ENCODE results near the gene KREMEN2. TPM values are rescaled to one million over a fixed set of nuclear protein-coding genes. Genes with fewer than 3 reads are reported as not detected.

Gene KREMEN2
- total and polyA plus RNA-seq, 2 of the 13 experiments (the other 11 are each of a cell fraction or from before 2014, with no cell fraction given), result 0.48 to 1.2 TPM

DNA sequence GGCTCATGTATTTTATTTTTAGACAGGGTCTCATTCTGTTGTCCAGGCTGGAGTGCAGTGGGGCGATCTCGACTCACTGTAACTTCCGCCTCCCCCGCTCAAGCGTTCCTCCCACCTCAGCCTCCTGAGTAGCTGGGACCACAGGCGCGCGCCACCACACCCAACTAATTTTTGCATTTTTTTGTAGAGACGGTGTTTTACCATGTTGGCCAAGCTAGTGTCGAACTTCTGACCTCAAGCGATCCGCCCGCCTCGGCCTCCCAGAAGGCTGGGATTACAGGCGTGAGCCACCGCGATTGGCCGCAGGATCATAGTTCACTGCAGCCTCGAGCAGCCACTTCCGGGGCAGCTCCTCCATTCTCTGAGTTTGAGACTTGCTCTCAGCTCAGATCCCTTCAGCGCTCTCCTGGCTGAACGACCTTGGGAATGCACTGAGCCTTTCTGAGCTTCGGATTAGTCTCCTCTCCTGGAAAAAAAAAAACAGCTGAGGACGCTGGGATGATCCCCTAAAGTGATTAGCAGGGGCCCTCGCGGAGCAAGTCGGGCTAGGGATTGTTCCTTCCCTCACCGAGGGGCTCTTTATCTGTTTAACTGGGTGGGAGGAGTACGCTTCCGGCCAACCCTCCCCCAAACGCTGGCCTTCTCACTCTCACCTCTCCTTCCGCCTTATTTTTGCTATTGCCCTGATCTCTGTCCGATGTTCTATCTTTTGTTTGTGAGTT is 17.3 kb downstream of the KREMEN2 start (continued):
- TF ChIP-seq, protein P1, sequence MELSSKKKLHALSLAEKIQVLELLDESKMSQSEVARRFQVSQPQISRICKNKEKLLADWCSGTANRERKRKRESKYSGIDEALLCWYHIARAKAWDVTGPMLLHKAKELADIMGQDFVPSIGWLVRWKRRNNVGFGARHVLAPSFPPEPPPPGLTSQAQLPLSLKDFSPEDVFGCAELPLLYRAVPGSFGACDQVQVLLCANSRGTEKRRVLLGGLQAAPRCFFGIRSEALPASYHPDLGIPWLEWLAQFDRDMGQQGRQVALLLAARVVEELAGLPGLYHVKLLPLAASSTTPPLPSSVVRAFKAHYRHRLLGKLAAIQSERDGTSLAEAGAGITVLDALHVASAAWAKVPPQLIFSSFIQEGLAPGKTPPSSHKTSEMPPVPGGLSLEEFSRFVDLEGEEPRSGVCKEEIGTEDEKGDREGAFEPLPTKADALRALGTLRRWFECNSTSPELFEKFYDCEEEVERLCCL (CRISPR knock-in tag; IDR thresholded peaks at IDR 0.05; ENCODE audit: borderline replicate concordance), result no peak
- TF ChIP-seq ZNF790 (CRISPR knock-in tag; IDR thresholded peaks at IDR 0.05; ENCODE audit: borderline replicate concordance), result no peak
- TF ChIP-seq TCF12 (IDR thresholded peaks at IDR 0.05), result no peak
- no peak; the same call in 1 of the 2 replicates for TF ChIP-seq TCF12 (CRISPR knock-in tag; IDR thresholded peaks at IDR 0.05)
- TF ChIP-seq RAD21 (CRISPR knock-in tag; IDR thresholded peaks at IDR 0.05), result no peak
- no peak; the same call in 1 of the 2 replicates for TF ChIP-seq ZNF891 (CRISPR knock-in tag; IDR thresholded peaks at IDR 0.05)
- no peak for TF ChIP-seq PREB (CRISPR knock-in tag; IDR thresholded peaks at IDR 0.05)
- TF ChIP-seq FOXA3 (CRISPR knock-in tag; IDR thresholded peaks at IDR 0.05), result peak; percentile 9; the same call in 1 of the 2 replicates
- TF ChIP-seq AKAP8 (CRISPR knock-in tag; IDR thresholded peaks at IDR 0.05), result no peak; the same call in 1 of the 2 replicates
- TF ChIP-seq EHMT2 (IDR thresholded peaks at IDR 0.05; ENCODE audit: borderline replicate concordance, low read depth, low read length), result no peak
- TF ChIP-seq ZNF143 (CRISPR knock-in tag; IDR thresholded peaks at IDR 0.05), result no peak
- TF ChIP-seq KLF9 (CRISPR knock-in tag; IDR thresholded peaks at IDR 0.05; ENCODE audit: low read depth), result peak; percentile 28; the same call in 1 of the 2 replicates
- TF ChIP-seq, protein P2, sequence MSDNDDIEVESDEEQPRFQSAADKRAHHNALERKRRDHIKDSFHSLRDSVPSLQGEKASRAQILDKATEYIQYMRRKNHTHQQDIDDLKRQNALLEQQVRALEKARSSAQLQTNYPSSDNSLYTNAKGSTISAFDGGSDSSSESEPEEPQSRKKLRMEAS (IDR thresholded peaks at IDR 0.05), result peak; percentile 65
- TF ChIP-seq NFATC3 (CRISPR knock-in tag; IDR thresholded peaks at IDR 0.05), result no peak
- TF ChIP-seq FIP1L1 (IDR thresholded peaks at IDR 0.05; ENCODE audit: borderline replicate concordance, insufficient read depth, low read depth, low read length), result no peak
- TF ChIP-seq TOPORS (CRISPR knock-in tag; IDR thresholded peaks at IDR 0.05), result no peak
- no peak for TF ChIP-seq ZSCAN20 (CRISPR knock-in tag; IDR thresholded peaks at IDR 0.05; ENCODE audit: borderline replicate concordance)
- TF ChIP-seq SRSF9 (IDR thresholded peaks at IDR 0.05; ENCODE audit: borderline replicate concordance, insufficient read depth, low read depth, low read length, poor library complexity, severe bottlenecking), result no peak
- no peak for TF ChIP-seq ZNF335 (CRISPR knock-in tag; IDR thresholded peaks at IDR 0.05)
- no peak for TF ChIP-seq NFKB2 (CRISPR knock-in tag; IDR thresholded peaks at IDR 0.05; ENCODE audit: borderline replicate concordance)
- no peak for TF ChIP-seq MBNL3 (CRISPR knock-in tag; conservative IDR thresholded peaks at IDR 0.05)
- TF ChIP-seq ZSCAN12 (CRISPR knock-in tag; IDR thresholded peaks at IDR 0.05), result no peak
- no peak for TF ChIP-seq ZNF547 (CRISPR knock-in tag; IDR thresholded peaks at IDR 0.05)
- peak; percentile 51; the same call in 1 of the 2 replicates for TF ChIP-seq POGZ (CRISPR knock-in tag; IDR thresholded peaks at IDR 0.05)
- no peak for TF ChIP-seq ZNF703 (CRISPR knock-in tag; IDR thresholded peaks at IDR 0.05; ENCODE audit: borderline replicate concordance)
- TF ChIP-seq, protein P3, sequence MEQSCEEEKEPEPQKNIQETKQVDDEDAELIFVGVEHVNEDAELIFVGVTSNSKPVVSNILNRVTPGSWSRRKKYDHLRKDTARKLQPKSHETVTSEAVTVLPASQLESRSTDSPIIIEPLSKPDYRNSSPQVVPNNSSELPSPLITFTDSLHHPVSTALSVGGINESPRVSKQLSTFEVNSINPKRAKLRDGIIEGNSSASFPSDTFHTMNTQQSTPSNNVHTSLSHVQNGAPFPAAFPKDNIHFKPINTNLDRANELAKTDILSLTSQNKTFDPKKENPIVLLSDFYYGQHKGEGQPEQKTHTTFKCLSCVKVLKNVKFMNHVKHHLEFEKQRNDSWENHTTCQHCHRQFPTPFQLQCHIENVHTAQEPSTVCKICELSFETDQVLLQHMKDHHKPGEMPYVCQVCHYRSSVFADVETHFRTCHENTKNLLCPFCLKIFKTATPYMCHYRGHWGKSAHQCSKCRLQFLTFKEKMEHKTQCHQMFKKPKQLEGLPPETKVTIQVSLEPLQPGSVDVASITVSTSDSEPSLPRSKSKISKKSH (CRISPR knock-in tag; IDR thresholded peaks at IDR 0.05; ENCODE audit: borderline replicate concordance), result no peak
- TF ChIP-seq, protein P4, sequence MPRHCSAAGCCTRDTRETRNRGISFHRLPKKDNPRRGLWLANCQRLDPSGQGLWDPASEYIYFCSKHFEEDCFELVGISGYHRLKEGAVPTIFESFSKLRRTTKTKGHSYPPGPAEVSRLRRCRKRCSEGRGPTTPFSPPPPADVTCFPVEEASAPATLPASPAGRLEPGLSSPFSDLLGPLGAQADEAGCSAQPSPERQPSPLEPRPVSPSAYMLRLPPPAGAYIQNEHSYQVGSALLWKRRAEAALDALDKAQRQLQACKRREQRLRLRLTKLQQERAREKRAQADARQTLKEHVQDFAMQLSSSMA (CRISPR knock-in tag; IDR thresholded peaks at IDR 0.05), result no peak

All from HepG2 (cell line).